ENCODE measurements around the gene BLM.
"Not testable (repeated sequence)": the region's sequence is repeated elsewhere in the genome, so short reads cannot be mapped to it uniquely, and the experiment has no call there.

BLM gene

GRCh38 chr15:90683876-90684275 lies 33.3 kb upstream of the BLM start:
- ChIA-PET POLR2A (interaction anchor here (1.2 kb wide), 1 partner anchor 33 kb away, joined by 4 read pairs; the partner anchor contains the start of gene BLM), CTCF (interaction anchor here (1.2 kb wide), 1 partner anchor 36 kb away, joined by 5 read pairs; no protein-coding TSS in a partner anchor)
- DNase-seq (ENCODE audit: extremely low spot score) = no peak
- TF ChIP-seq HDGF (IDR thresholded peaks at IDR 0.05; ENCODE audit: borderline replicate concordance) (no peak), TARDBP (IDR thresholded peaks at IDR 0.05) (no peak), BHLHE40 (IDR thresholded peaks at IDR 0.05; ENCODE audit: borderline replicate concordance) (no peak), CTBP1 (IDR thresholded peaks at IDR 0.05; ENCODE audit: borderline replicate concordance) (no peak)

- TF ChIP-seq FOXM1 (IDR thresholded peaks at IDR 0.05; ENCODE audit: borderline replicate concordance) = no peak
- POLR2A ChIA-PET = interaction anchor here (1.2 kb wide), 1 partner anchor 33 kb away, joined by 4 read pairs; the partner anchor contains the start of gene BLM
- CTCF ChIA-PET = interaction anchor here (1.2 kb wide), 1 partner anchor 36 kb away, joined by 5 read pairs; no protein-coding TSS in a partner anchor
- DNase-seq (ENCODE audit: extremely low spot score) = no peak
These were observed 32.9 kb upstream of the BLM start for GRCh38 chr15:90684281-90684680.

GRCh38 chr15:90685591-90686434 lies 31.3 kb upstream of the BLM start:
- CTCF ChIA-PET = no interaction called here
- POLR2A ChIA-PET = interaction anchor here (2.0 kb wide), 1 partner anchor 32 kb away, joined by 6 read pairs; the partner anchor contains the start of gene BLM
- no peak for DNase-seq (ENCODE audit: extremely low spot score)

GRCh38 chr15:90686435-90687218 lies 30.5 kb upstream of the BLM start:
- ChIA-PET CTCF (no interaction called here), POLR2A (interaction anchor here (2.0 kb wide), 1 partner anchor 31 kb away, joined by 6 read pairs; the partner anchor contains the start of gene BLM)
- TF ChIP-seq ARNT (IDR thresholded peaks at IDR 0.05) (no peak), SP1 (IDR thresholded peaks at IDR 0.05) (no peak), FOXA1 (IDR thresholded peaks at IDR 0.05) (no peak), LEF1 (IDR thresholded peaks at IDR 0.05; ENCODE audit: borderline replicate concordance) (no peak), HDGF (IDR thresholded peaks at IDR 0.05; ENCODE audit: borderline replicate concordance) (no peak), CTBP1 (IDR thresholded peaks at IDR 0.05; ENCODE audit: borderline replicate concordance) (no peak), FOXK2 (IDR thresholded peaks at IDR 0.05) (no peak), SUZ12 (IDR thresholded peaks at IDR 0.05) (no peak), FOXM1 (IDR thresholded peaks at IDR 0.05; ENCODE audit: borderline replicate concordance) (no peak), PKNOX1 (IDR thresholded peaks at IDR 0.05) (no peak)
- no peak for DNase-seq (ENCODE audit: extremely low spot score)

More at GRCh38 chr15:90685591-90686434, 31.3 kb upstream of the BLM start:
- no peak for TF ChIP-seq BHLHE40 (IDR thresholded peaks at IDR 0.05; ENCODE audit: borderline replicate concordance)

- CTCF ChIA-PET; DNase-seq (ENCODE audit: extremely low spot score); POLR2A ChIA-PET: not testable (repeated sequence)
These were observed 27.7 kb upstream of the BLM start for GRCh38 chr15:90689326-90689961.

- TF ChIP-seq L3MBTL2 (conservative IDR thresholded peaks at IDR 0.05) = no peak
- TF ChIP-seq FOXA1 (IDR thresholded peaks at IDR 0.05) = no peak
- no peak for DNase-seq (ENCODE audit: extremely low spot score)
- POLR2A ChIA-PET = no interaction called here
- CTCF ChIA-PET = no interaction called here
These were observed 26.6 kb upstream of the BLM start for GRCh38 chr15:90690585-90690984.

GRCh38 chr15:90691369-90691768 lies 25.8 kb upstream of the BLM start:
- POLR2A ChIA-PET = no interaction called here
- no peak for TF ChIP-seq CTBP1 (IDR thresholded peaks at IDR 0.05; ENCODE audit: borderline replicate concordance)
- no peak for TF ChIP-seq L3MBTL2 (conservative IDR thresholded peaks at IDR 0.05)
- no peak for TF ChIP-seq ARNT (IDR thresholded peaks at IDR 0.05)
- no peak for TF ChIP-seq ELF4 (IDR thresholded peaks at IDR 0.05)
- TF ChIP-seq LEF1 (IDR thresholded peaks at IDR 0.05; ENCODE audit: borderline replicate concordance) = no peak
- TF ChIP-seq PKNOX1 (IDR thresholded peaks at IDR 0.05) = no peak
- TF ChIP-seq TARDBP (IDR thresholded peaks at IDR 0.05) = no peak
- no peak for TF ChIP-seq SUZ12 (IDR thresholded peaks at IDR 0.05)
- no peak for TF ChIP-seq HDGF (IDR thresholded peaks at IDR 0.05; ENCODE audit: borderline replicate concordance)
- no peak for TF ChIP-seq FOXK2 (IDR thresholded peaks at IDR 0.05)
- TF ChIP-seq NFRKB (IDR thresholded peaks at IDR 0.05) = no peak
- TF ChIP-seq ZNF384 (IDR thresholded peaks at IDR 0.05) = no peak
- no peak for TF ChIP-seq BHLHE40 (IDR thresholded peaks at IDR 0.05; ENCODE audit: borderline replicate concordance)
- TF ChIP-seq FOXM1 (IDR thresholded peaks at IDR 0.05; ENCODE audit: borderline replicate concordance) = no peak
- TF ChIP-seq SP1 (IDR thresholded peaks at IDR 0.05) = no peak
- no peak for TF ChIP-seq FOXA1 (IDR thresholded peaks at IDR 0.05)
- CTCF ChIA-PET = no interaction called here
- DNase-seq (ENCODE audit: extremely low spot score) = no peak
